ENCODE data around the gene SRRM1. TPM values are rescaled to one million over a fixed set of nuclear protein-coding genes. Genes with fewer than 3 reads are reported as not detected.

Gene SRRM1
- total RNA-seq, 1 experiment from 2014 or later: 128 TPM

- Histone ChIP-seq H3K27me3 (replicated peaks; ENCODE audit: control insufficient read depth, insufficient read depth, low read length) (no peaks in the 10 kb centered on the region), H3K4me3 (ENCODE audit: low read depth, low read length) (peak overlapping the region; percentile 94), H3K36me3 (ENCODE audit: control insufficient read depth, insufficient read depth, low read length) (no peaks in the 10 kb centered on the region), H3K4me1 (peaks cover 12% of the 10 kb centered on the region), H3K9me3 (no peaks in the 10 kb centered on the region)
- POLR2A ChIA-PET: no interaction called here
- no peak for TF ChIP-seq CTCF (IDR thresholded peaks at IDR 0.05; ENCODE audit: insufficient read depth in 1 of 2, low read depth in 1 of 2, low read length in 1 of 2, severe bottlenecking in 1 of 2, unreplicated experiment in 1 of 2)
- intact Hi-C loops (cut with micrococcal nuclease; ENCODE audit: unreplicated experiment): no loop called here
- peak overlapping the region; percentile 88 for H3K27ac Mint-ChIP-seq (ENCODE audit: unreplicated experiment)
- H3K9me3 Mint-ChIP-seq (ENCODE audit: unreplicated experiment): no peaks in the 10 kb centered on the region
- peaks cover 18% of the 10 kb centered on the region for H3K4me1 Mint-ChIP-seq (ENCODE audit: low read depth, unreplicated experiment)
- H3K4me3 Mint-ChIP-seq (ENCODE audit: unreplicated experiment): peak overlapping the region; percentile 74
- H3K36me3 Mint-ChIP-seq (ENCODE audit: insufficient read depth, unreplicated experiment): peaks cover 57% of the 10 kb centered on the region
- no TSS peak for BruUV-seq (replicated peaks)
- CTCF ChIA-PET: no interaction called here
- peak; percentile 26 to 41 for DNase-seq
- H3K27me3 Mint-ChIP-seq (ENCODE audit: insufficient read depth, unreplicated experiment): no peaks in the 10 kb centered on the region
Measured at GRCh38 chr1:24643363-24644099, 429 bp downstream of the SRRM1 start.

DNA sequence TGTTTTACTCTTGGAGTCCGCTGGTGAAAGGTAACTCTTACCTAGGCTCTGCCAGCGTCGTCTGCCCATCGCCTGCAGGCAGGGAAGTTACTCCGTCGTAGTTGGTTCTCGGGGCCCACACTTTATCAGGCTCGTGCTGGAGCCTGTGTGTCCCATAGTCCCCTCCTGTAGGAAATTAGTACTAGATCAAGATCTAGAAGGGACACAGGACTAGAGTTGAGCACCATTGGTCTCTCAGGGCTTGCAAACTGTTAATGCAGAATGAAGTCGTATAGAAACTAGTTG, 940 bp downstream of the SRRM1 start:
- no peaks in the 10 kb centered on the region for H3K27me3 Mint-ChIP-seq (ENCODE audit: insufficient read depth, unreplicated experiment)
- no peak for TF ChIP-seq CTCF (IDR thresholded peaks at IDR 0.05; ENCODE audit: insufficient read depth in 1 of 2, low read depth in 1 of 2, low read length in 1 of 2, severe bottlenecking in 1 of 2, unreplicated experiment in 1 of 2)
- Histone ChIP-seq H3K4me1 (peaks cover 12% of the 10 kb centered on the region), H3K27me3 (replicated peaks; ENCODE audit: control insufficient read depth, insufficient read depth, low read length) (no peaks in the 10 kb centered on the region), H3K9me3 (no peaks in the 10 kb centered on the region), H3K4me3 (ENCODE audit: low read depth, low read length) (peak overlapping the region; percentile 94), H3K36me3 (ENCODE audit: control insufficient read depth, insufficient read depth, low read length) (no peaks in the 10 kb centered on the region; the same call in 1 of the 2 replicates)
- H3K4me1 Mint-ChIP-seq (ENCODE audit: low read depth, unreplicated experiment): peaks cover 18% of the 10 kb centered on the region
- ChIA-PET POLR2A (interaction anchor here (0.6 kb wide), 1 partner anchor 819 kb away, joined by 10 read pairs; the partner anchor contains the start of gene HMGCL), CTCF (no interaction called here)
- no peaks in the 10 kb centered on the region for H3K9me3 Mint-ChIP-seq (ENCODE audit: unreplicated experiment)
- peak overlapping the region; percentile 74 for H3K4me3 Mint-ChIP-seq (ENCODE audit: unreplicated experiment)
- peak overlapping the region; percentile 88 for H3K27ac Mint-ChIP-seq (ENCODE audit: unreplicated experiment)
- peaks cover 62% of the 10 kb centered on the region for H3K36me3 Mint-ChIP-seq (ENCODE audit: insufficient read depth, unreplicated experiment)
- DNase-seq: peak in 1 of 2 experiments; percentile 37
- no TSS peak for BruUV-seq (replicated peaks)
- intact Hi-C loops (cut with micrococcal nuclease; ENCODE audit: unreplicated experiment): no loop called here

DNA sequence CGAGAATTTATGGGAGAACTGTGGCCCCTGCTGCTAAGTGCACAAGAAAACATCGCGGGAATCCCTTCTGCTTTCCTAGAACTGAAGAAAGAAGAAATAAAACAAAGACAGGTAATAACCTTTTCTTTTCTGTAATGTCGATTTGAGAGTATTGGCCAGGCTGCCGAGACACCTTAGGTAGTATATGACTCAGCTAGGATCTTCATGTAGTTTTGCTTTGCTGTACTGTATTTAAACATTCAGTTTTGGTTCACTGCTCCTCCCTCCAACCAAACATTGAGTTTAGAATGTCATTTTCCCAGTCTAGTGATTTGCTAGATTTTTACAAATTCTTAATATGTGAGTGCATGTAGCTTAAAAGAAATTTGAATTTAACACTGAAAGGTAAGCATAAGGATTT, 5.8 kb downstream of the SRRM1 start:
- no peaks in the 10 kb centered on the region for H3K9me3 Mint-ChIP-seq (ENCODE audit: unreplicated experiment)
- no peaks in the 10 kb centered on the region for H3K27me3 Mint-ChIP-seq (ENCODE audit: insufficient read depth, unreplicated experiment)
- TF ChIP-seq CTCF (IDR thresholded peaks at IDR 0.05; ENCODE audit: insufficient read depth in 1 of 2, low read depth in 1 of 2, low read length in 1 of 2, severe bottlenecking in 1 of 2, unreplicated experiment in 1 of 2): no peak
- ChIA-PET POLR2A (no interaction called here), CTCF (no interaction called here)
- Histone ChIP-seq H3K9me3 (no peaks in the 10 kb centered on the region), H3K4me3 (ENCODE audit: low read depth, low read length) (no peak overlapping the region), H3K36me3 (ENCODE audit: control insufficient read depth, insufficient read depth, low read length) (no peaks in the 10 kb centered on the region; the same call in none of the 2 replicates), H3K4me1 (peaks cover 7% of the 10 kb centered on the region; the same call in 1 of the 2 replicates), H3K27me3 (replicated peaks; ENCODE audit: control insufficient read depth, insufficient read depth, low read length) (no peaks in the 10 kb centered on the region)
- BruUV-seq (replicated peaks): no TSS peak
- no peak for DNase-seq
- peaks cover 9% of the 10 kb centered on the region for H3K4me1 Mint-ChIP-seq (ENCODE audit: low read depth, unreplicated experiment)
- peaks cover 97% of the 10 kb centered on the region for H3K36me3 Mint-ChIP-seq (ENCODE audit: insufficient read depth, unreplicated experiment)
- H3K4me3 Mint-ChIP-seq (ENCODE audit: unreplicated experiment): no peak overlapping the region
- intact Hi-C loops (cut with micrococcal nuclease; ENCODE audit: unreplicated experiment): no loop called here
- H3K27ac Mint-ChIP-seq (ENCODE audit: unreplicated experiment): no peak overlapping the region
